PC-3 (cell line): ENCODE results near the gene RGS7.

Experiments used
- EZH2 ChIP-seq: fragments of 300-600 bp; sonication (generic); IDR thresholded peaks from one replicate; pipeline ENCODE4 v1.6.1; 2017; ENCODE audit warnings: antibody characterized with exemption, mild to moderate bottlenecking, low read length; ENCODE audit not compliant: unreplicated experiment
- EZH2phosphoT487 ChIP-seq: fragments of 300-600 bp; sonication (generic); IDR thresholded peaks from 2 replicates; pipeline ENCODE4 v1.6.1; 2018; ENCODE audit warnings: mild to moderate bottlenecking, antibody characterized with exemption, low read length, borderline replicate concordance

DNA sequence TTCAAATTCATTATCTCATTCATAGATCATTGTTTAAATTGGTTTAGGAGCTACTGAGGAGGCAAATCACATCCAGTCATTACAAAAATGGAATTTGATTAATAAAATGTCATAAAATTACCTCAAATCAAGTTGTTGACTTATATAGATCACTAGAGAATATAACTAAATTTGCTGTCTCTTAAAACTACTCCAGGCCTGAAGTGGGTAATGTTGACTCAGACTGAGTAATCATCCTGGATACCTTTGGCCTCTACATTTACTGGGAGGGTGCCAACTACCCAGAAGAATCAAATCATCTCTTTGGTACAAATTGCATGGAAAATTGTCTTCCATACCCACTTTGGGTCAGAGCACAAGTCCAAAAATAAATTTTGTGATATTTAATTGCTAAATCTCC lies 553.9 kb downstream of the RGS7 start:
- TF ChIP-seq EZH2phosphoT487: no peak
- no peak for TF ChIP-seq EZH2
